ENCODE results near the gene SPAG8.

Gene SPAG8

GRCh38 chr9:35771943-35772342, 40.1 kb downstream of the SPAG8 start:
- no peak for DNase-seq (ENCODE audit: low spot score)

- DNase-seq (ENCODE audit: low spot score) = peak; percentile 58
These were observed 40.5 kb downstream of the SPAG8 start for GRCh38 chr9:35771534-35771933.

- peak; percentile 97 for DNase-seq (ENCODE audit: low spot score)
These were observed 41.0 kb downstream of the SPAG8 start for GRCh38 chr9:35771075-35771433.

GRCh38 chr9:35769763-35770162, 42.3 kb downstream of the SPAG8 start:
- DNase-seq (ENCODE audit: low spot score) = no peak

DNA sequence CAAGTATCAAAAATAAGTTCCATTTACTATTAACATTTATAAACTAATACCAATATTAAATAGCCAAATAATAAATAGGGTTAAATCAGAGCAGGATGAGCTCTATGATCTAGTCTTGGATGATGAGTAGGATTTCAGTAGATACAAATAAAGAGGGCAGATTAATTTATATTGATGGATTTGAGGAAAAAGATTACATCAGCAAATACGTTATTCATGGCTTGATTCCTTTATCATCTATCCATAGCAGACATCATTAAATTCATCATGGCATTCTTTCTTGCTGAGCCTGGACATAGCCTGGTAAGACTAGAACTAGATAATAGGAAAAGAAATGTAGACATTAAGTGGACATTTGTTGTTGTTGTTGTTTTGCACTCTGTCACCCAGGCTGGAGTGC, 44.6 kb downstream of the SPAG8 start:
- DNase-seq (ENCODE audit: low spot score) = no peak

DNA sequence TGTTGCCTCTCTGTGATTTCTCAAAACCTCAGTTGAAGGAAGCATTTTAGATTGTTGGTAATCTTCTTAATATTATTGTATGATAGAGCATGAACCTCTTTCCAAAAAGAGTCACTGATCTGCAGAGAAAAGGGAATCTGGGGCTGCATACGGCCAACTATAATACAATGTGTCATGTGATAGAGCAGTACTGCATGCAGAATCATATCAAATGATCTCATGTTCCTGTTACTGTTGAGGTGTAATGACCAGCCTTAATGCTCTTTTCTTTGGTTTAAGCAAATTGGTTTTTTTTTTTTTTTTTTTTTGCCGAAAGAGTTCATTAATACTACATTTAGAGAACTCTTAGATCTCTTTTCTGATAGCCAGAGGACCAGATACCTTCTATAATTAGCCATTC, 45.1 kb downstream of the SPAG8 start:
- no peak for DNase-seq (ENCODE audit: low spot score)

GRCh38 chr9:35763803-35764202, 48.3 kb downstream of the SPAG8 start:
- DNase-seq (ENCODE audit: low spot score) = no peak

- no peak for DNase-seq (ENCODE audit: low spot score)
These were observed 48.9 kb downstream of the SPAG8 start for GRCh38 chr9:35763181-35763580.

DNA sequence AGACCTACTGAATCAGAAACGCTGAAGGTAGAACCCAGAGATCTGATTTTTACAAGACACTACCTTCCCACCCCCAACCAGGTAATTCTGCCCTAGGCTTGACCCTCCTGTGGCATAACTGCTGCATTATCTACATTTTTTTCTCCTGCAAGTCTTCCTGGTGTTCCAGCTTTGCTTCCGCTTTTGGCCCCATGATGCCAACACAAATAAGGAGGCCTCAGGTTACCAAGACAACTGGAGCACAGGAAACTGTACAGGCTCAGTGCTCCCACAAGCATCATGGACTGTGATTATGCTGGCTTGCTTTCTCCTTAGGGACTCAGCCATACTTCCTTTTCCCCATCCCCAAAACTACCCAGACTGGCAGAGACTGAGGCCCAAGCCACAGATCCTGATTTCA, 51.4 kb downstream of the SPAG8 start:
- DNase-seq (ENCODE audit: low spot score) = no peak

DNA sequence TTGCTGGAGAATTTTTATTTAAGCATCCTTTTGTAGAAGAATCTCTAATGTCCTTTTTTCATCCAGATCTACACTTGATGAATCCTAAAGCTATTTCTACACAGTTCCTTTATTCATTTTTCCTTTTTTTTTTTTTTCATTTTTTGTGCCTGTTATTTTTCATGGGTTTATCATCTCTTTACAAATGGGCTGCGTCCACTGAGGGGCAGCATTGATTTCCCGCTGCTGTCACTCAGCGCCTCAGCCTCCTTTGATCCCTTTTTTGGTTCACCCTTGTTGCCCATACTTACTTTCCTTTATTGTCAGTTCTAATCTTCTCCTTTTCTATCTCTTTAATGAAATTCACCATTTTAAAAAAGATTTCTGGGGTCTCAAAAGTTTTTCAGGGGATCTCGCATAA, 52.3 kb downstream of the SPAG8 start:
- DNase-seq (ENCODE audit: low spot score) = no peak

All from cerebellar cortex (tissue), 1 donor.